MM.1S (cell line): ENCODE results near the gene LRRC1.

Experiments used
- EZH2 ChIP-seq: fragments of 300-600 bp; sonication (generic); optimal IDR thresholded peaks from 2 replicates; pipeline ENCODE3; 2017; ENCODE audit warnings: low read depth, mild to moderate bottlenecking, antibody characterized with exemption, low read length, mixed read lengths
- EZH2phosphoT487 ChIP-seq: fragments of 300-600 bp; sonication (generic); IDR thresholded peaks from 2 replicates; pipeline ENCODE4 v1.6.1; 2018; ENCODE audit warnings: antibody characterized with exemption, low read length
- TF ChIP-seq, protein P1 (sequence below): fragments of 300-600 bp; sonication (generic); IDR thresholded peaks from 2 replicates; pipeline ENCODE4 v1.5.1; 2016; ENCODE audit warnings: antibody characterized with exemption, low read length, mixed read lengths

DNA sequence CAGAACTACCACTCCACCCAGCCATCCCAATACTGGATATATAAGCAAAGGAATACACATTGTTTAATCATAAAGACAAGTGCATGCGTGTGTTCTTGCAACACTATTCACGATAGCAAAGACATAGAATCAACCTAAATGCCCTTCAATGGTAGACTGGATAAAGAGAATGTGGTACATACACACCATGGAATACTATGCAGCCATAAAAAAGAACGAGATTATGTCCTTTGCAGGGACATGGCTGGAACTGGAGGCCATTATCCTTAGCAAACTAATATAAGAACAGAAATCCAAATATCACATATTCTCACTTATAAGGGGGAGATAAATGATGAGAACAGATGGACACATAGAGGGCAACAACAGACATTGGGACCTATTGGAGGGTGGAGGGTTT lies 156.6 kb downstream of the LRRC1 start:
- TF ChIP-seq, protein P1, sequence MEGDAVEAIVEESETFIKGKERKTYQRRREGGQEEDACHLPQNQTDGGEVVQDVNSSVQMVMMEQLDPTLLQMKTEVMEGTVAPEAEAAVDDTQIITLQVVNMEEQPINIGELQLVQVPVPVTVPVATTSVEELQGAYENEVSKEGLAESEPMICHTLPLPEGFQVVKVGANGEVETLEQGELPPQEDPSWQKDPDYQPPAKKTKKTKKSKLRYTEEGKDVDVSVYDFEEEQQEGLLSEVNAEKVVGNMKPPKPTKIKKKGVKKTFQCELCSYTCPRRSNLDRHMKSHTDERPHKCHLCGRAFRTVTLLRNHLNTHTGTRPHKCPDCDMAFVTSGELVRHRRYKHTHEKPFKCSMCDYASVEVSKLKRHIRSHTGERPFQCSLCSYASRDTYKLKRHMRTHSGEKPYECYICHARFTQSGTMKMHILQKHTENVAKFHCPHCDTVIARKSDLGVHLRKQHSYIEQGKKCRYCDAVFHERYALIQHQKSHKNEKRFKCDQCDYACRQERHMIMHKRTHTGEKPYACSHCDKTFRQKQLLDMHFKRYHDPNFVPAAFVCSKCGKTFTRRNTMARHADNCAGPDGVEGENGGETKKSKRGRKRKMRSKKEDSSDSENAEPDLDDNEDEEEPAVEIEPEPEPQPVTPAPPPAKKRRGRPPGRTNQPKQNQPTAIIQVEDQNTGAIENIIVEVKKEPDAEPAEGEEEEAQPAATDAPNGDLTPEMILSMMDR, result no peak
- no peak for TF ChIP-seq EZH2
- no peak for TF ChIP-seq EZH2phosphoT487
